Activated CD4-positive, alpha-beta T cell treated with anti-CD3 and anti-CD28 coated beads, Interleukin-2, amount 50 U/mL, for 1 hour (primary cell): ENCODE measurements around the gene RHOH.
"Not testable (repeated sequence)": the region's sequence is repeated elsewhere in the genome, so short reads cannot be mapped to it uniquely, and the experiment has no call there.

Experiments used
- DNase-seq: peaks from one replicate; pipeline ENCODE4 v3.0.0-alpha.2; 2020

The RHOH gene

GRCh38 chr4:40264995-40265909, 68.4 kb downstream of the RHOH start:
- DNase-seq, result no peak

GRCh38 chr4:40265910-40266274, 69.1 kb downstream of the RHOH start:
- DNase-seq, result no peak

GRCh38 chr4:40269133-40269532, 72.3 kb downstream of the RHOH start:
- DNase-seq, result no peak

GRCh38 chr4:40270609-40271008, 73.8 kb downstream of the RHOH start:
- no peak for DNase-seq

- no peak for DNase-seq
Measured at GRCh38 chr4:40275065-40275730, 78.4 kb downstream of the RHOH start.

GRCh38 chr4:40276546-40276945, 79.7 kb downstream of the RHOH start:
- no peak for DNase-seq

GRCh38 chr4:40280586-40280985, 83.8 kb downstream of the RHOH start:
- no peak for DNase-seq

- DNase-seq, result no peak
Measured at GRCh38 chr4:40281099-40281498, 84.3 kb downstream of the RHOH start.

- no peak for DNase-seq
Measured at GRCh38 chr4:40281913-40282312, 85.1 kb downstream of the RHOH start.

- not testable (repeated sequence) for DNase-seq
Measured at GRCh38 chr4:40282857-40283256, 86.0 kb downstream of the RHOH start.

- peak; percentile 37 for DNase-seq
Measured at GRCh38 chr4:40283413-40283812, 86.6 kb downstream of the RHOH start.

- peak; percentile 80 for DNase-seq
Measured at GRCh38 chr4:40283968-40284367, 87.1 kb downstream of the RHOH start.

GRCh38 chr4:40285692-40286091, 88.9 kb downstream of the RHOH start:
- DNase-seq, result no peak

GRCh38 chr4:40288566-40288965, 91.7 kb downstream of the RHOH start:
- no peak for DNase-seq

- DNase-seq, result no peak
Measured at GRCh38 chr4:40289366-40290188, 92.7 kb downstream of the RHOH start.

GRCh38 chr4:40290611-40291186, 93.9 kb downstream of the RHOH start:
- not testable (repeated sequence) for DNase-seq

GRCh38 chr4:40292313-40292759, 95.5 kb downstream of the RHOH start:
- DNase-seq, result no peak

GRCh38 chr4:40294339-40294738, 97.5 kb downstream of the RHOH start:
- no peak for DNase-seq

- DNase-seq, result not testable (repeated sequence)
Measured at GRCh38 chr4:40295030-40295429, 98.2 kb downstream of the RHOH start.

- DNase-seq, result no peak
Measured at GRCh38 chr4:40295572-40295971, 98.7 kb downstream of the RHOH start.
